HPDE6-E6E7 (cell line): ENCODE results near the gene H2AZ2.

Experiments used
- DNase-seq: peaks from one replicate; pipeline ENCODE4 v3.0.0; 2011; ENCODE audit warnings: missing footprints; ENCODE audit errors: extremely low spot score

H2AZ2 gene

GRCh38 chr7:44784364-44784763 lies 63.5 kb downstream of the H2AZ2 start:
- no peak for DNase-seq

DNA sequence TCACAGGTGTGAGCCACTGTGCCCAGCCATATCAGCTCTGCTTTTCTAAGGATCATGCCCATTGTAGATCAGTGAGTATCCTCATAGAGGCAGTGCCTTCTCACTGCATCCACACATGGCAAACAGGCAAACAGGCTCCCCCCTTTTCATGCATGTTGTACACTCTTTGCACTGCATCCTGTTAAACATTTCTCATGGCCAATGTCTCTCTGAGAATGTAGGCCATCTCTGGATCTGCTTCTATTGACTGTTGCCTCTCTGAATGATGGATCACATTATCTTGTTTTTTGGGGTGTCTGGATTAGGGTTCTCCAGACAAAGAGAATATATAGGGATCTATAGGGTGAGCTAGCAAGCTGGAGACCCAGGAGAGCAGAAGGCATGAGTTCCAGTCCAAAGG lies 64.5 kb downstream of the H2AZ2 start:
- DNase-seq: no peak

- no peak for DNase-seq
Observed at GRCh38 chr7:44782460-44782859, 65.4 kb downstream of the H2AZ2 start.
